Epithelial cell of esophagus (primary cell): ENCODE measurements around the gene NOVA1.

Experiments used
- DNase-seq: peaks from one replicate; pipeline ENCODE4 v3.0.0; 2010; ENCODE audit warnings: low read depth
- H3K4me3 ChIP-seq: 2 replicates; pipeline ENCODE4 v1.5.1; 2011; ENCODE audit warnings: mild to moderate bottlenecking, low read length, control low read depth
- TF ChIP-seq, protein P1 (sequence below): IDR thresholded peaks from 2 replicates; pipeline ENCODE4 v1.5.1; 2011; ENCODE audit warnings: low read depth, mild to moderate bottlenecking, low read length, control low read depth, inconsistent platforms; ENCODE audit not compliant: insufficient read depth; ENCODE audit errors: missing control alignments

The NOVA1 gene

DNA sequence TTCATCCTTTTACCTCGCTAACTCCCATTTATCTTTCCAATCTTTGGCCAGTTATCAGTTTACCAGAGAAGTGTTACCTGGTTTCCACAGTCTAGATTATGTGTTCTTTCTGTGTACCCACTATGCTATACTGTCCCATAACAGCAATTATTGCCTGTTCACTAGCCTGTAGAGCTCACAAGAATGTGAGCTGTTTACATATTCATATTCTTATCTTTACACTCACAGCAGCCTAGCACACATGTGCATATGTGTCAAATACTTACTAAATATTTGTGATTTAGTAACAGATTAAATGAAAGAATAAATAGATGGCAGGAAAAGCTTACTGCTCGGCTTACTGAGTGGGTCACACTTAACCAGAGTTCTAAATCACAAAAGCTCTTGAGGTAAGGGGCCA, 97.8 kb downstream of the NOVA1 start:
- TF ChIP-seq, protein P1, sequence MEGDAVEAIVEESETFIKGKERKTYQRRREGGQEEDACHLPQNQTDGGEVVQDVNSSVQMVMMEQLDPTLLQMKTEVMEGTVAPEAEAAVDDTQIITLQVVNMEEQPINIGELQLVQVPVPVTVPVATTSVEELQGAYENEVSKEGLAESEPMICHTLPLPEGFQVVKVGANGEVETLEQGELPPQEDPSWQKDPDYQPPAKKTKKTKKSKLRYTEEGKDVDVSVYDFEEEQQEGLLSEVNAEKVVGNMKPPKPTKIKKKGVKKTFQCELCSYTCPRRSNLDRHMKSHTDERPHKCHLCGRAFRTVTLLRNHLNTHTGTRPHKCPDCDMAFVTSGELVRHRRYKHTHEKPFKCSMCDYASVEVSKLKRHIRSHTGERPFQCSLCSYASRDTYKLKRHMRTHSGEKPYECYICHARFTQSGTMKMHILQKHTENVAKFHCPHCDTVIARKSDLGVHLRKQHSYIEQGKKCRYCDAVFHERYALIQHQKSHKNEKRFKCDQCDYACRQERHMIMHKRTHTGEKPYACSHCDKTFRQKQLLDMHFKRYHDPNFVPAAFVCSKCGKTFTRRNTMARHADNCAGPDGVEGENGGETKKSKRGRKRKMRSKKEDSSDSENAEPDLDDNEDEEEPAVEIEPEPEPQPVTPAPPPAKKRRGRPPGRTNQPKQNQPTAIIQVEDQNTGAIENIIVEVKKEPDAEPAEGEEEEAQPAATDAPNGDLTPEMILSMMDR, result no peak
- no peak overlapping the region for H3K4me3 ChIP-seq
- no peak for DNase-seq

DNA sequence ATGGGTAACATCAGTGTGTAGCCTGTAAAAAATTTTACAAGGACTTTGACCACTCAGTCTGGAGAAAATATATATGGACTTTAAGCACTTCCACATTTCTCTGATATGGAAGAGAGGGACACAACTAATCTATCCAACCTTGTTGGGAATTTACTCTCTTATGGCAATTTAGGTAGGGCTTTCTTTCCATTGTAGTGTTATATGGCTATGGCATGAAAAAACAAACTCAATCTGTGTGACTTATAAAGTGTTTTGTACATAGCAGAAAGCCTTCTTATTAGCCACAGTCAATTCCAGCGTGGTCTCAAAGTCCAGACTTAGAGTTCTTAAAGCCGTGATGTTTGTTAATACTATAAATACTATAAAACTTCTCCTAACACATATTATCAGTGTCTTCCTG, 98.3 kb downstream of the NOVA1 start:
- no peak for DNase-seq
- no peak overlapping the region for H3K4me3 ChIP-seq
- TF ChIP-seq, protein P1, result no peak

DNA sequence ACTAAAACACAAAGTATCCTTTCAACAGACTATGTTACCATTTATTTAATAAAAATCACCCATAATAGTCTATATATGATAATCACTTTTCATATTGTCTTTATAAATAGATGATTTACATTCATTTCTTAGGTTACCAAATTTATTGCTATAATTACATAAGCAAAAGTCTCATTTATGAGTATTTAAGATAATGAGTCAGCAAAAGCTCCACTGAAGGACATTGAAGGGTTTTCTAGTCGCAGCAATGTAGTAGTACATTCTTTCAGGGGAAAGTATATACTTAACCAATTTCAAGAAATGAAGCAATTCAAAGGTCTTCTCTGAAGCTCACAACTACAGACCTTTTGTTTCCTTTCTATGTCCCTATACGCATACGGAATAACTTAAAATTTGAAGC, 110.9 kb downstream of the NOVA1 start:
- TF ChIP-seq, protein P1, result no peak

DNA sequence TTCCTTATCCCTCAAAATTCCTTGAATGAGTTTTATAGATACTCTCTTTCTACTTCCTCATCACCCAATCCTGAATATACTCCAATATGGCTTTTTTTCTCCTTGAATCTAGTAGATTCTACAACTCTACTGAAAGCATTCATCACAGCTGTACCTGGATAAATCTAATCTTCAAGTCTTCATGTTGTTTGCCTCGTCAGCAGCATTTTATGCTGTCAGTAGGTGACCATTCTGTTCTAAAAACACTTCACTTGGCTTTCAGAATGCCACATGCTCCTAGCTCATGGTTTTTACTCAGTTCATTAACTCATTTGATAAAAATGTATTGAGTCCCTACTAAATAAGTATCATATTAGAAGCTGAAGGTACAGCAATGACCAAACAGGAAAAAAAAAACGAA, 113.3 kb downstream of the NOVA1 start:
- TF ChIP-seq, protein P1, result no peak
- no peak for DNase-seq
- H3K4me3 ChIP-seq, result no peak overlapping the region

More for the DNA sequence above, 110.9 kb downstream of the NOVA1 start:
- H3K4me3 ChIP-seq, result no peak overlapping the region
- DNase-seq, result no peak

DNA sequence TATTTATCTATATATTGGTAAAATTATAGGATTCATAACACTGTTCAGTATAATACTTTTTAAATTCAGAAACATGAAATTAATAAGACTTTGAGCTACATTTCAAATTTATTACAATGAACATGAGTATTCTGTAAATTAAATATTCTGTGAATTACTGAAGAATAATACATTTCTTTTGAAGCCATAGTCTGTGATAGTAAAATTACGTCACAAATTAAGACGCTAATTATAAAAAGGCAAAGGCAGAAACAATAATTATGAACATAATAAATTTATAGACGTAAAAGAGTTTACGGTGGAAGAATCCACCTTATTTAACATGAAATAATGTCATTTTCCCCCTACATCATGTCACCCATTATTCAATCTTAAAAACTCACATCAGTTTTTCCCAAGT, 118.9 kb downstream of the NOVA1 start:
- TF ChIP-seq, protein P1, result no peak
- DNase-seq, result no peak

DNA sequence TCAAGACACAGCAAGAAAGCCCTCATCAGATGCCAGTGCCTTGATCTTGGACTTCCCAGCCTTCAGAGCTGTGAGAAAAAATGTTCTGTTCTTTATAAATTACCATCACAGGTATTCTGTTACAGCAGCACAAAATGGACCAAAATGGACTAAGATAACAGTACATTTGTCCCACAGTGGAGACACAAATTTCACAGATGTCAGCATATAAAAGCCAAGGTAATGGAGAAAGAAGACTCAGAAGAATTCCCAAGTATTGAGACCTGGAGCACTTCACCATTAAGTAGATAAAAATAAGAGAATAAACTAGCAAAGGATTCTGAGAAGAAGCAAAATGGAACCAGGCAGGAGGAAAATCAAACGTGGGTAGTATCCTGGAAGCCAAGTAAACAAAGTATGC, 131.0 kb downstream of the NOVA1 start:
- no peak overlapping the region for H3K4me3 ChIP-seq
- no peak for DNase-seq
- TF ChIP-seq, protein P1, result no peak

More for the DNA sequence above, 118.9 kb downstream of the NOVA1 start:
- no peak overlapping the region for H3K4me3 ChIP-seq

DNA sequence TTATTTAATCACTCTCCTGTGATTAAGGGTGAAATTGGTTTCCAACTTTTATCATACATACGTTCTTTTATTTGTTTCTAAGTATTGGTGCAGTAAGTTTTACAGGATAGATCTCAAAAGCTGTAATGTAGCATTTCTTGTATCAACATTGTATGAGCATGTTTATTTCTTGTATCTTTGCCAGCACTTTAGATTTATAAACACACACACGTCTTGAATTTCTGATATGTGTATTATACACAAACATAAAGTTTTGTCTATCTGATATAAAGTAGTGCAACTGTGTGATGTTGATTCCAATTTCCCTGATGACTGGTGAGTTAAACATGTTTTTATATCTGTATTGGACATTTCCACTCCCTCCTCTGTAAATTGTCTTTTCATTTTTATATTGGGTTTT, 134.7 kb downstream of the NOVA1 start:
- no peak for DNase-seq
- TF ChIP-seq, protein P1, result no peak
- H3K4me3 ChIP-seq, result no peak overlapping the region
